ENCODE results near the gene ESPNL.

DNA sequence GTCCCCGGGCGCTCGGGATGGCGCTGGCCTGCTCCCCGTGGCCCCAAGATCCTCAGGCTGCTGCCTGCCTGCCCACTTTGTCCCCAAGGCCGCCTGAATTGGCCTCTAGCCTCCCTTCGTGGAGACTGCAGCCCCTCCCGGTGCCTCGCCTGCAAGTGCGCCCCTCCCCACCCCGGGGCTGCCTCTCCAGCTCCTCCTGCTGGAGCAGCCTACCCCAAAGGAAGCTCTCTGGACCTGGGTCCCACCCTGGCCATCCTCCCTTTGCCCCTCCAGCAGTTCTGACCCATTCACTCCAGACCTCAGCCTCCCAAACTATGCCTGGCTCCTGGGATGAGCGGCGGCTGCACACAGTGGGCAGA, 6.2 kb downstream of the ESPNL start:
- TF ChIP-seq CTCF (IDR thresholded peaks at IDR 0.05 in 8 of 11, conservative IDR thresholded peaks at IDR 0.05 in 3 of 11) (no peak), POLR2A (IDR thresholded peaks at IDR 0.05) (no peak)

All from spleen (tissue), 7 donors.